ENCODE results near the gene FZD2.
A peak's percentile ranks its signal among the peaks of the same experiment; 100 is the strongest.

The FZD2 gene

GRCh38 chr17:44548376-44549230 is 8.7 kb upstream of the FZD2 start:
- TF ChIP-seq POLR2A (IDR thresholded peaks at IDR 0.05; ENCODE audit: low read depth, low read length) (no peak), POLR2AphosphoS5 (IDR thresholded peaks at IDR 0.05; ENCODE audit: low read depth, low read length) (no peak), TAF1 (IDR thresholded peaks at IDR 0.05; ENCODE audit: borderline replicate concordance, low read depth, low read length) (no peak)
- no peak for DNase-seq (ENCODE audit: insufficient read length)
- no peak for FAIRE-seq

- FAIRE-seq (no peak), DNase-seq (ENCODE audit: insufficient read length) (no peak)
- TF ChIP-seq POLR2AphosphoS5 (IDR thresholded peaks at IDR 0.05; ENCODE audit: low read depth, low read length) (no peak), POLR2A (IDR thresholded peaks at IDR 0.05; ENCODE audit: low read depth, low read length) (no peak), TAF1 (IDR thresholded peaks at IDR 0.05; ENCODE audit: borderline replicate concordance, low read depth, low read length) (no peak)
These were observed 7.6 kb upstream of the FZD2 start for GRCh38 chr17:44549686-44550085.

GRCh38 chr17:44552361-44552760 is 4.9 kb upstream of the FZD2 start:
- no peak for FAIRE-seq
- TF ChIP-seq POLR2A (IDR thresholded peaks at IDR 0.05; ENCODE audit: low read depth, low read length) (no peak), POLR2AphosphoS5 (IDR thresholded peaks at IDR 0.05; ENCODE audit: low read depth, low read length) (no peak), TAF1 (IDR thresholded peaks at IDR 0.05; ENCODE audit: borderline replicate concordance, low read depth, low read length) (no peak)
- no peak for DNase-seq (ENCODE audit: insufficient read length)

GRCh38 chr17:44555099-44555498 is 2.2 kb upstream of the FZD2 start:
- TF ChIP-seq TAF1 (IDR thresholded peaks at IDR 0.05; ENCODE audit: borderline replicate concordance, low read depth, low read length) = no peak
- no peak for TF ChIP-seq POLR2A (IDR thresholded peaks at IDR 0.05; ENCODE audit: low read depth, low read length)
- no peak for TF ChIP-seq POLR2AphosphoS5 (IDR thresholded peaks at IDR 0.05; ENCODE audit: low read depth, low read length)
- FAIRE-seq (no peak), DNase-seq (ENCODE audit: insufficient read length) (no peak)

- FAIRE-seq = peak; percentile 51
- peak; percentile 49 for DNase-seq (ENCODE audit: insufficient read length)
- no peak for TF ChIP-seq POLR2A (IDR thresholded peaks at IDR 0.05; ENCODE audit: low read depth, low read length)
- no peak for TF ChIP-seq TAF1 (IDR thresholded peaks at IDR 0.05; ENCODE audit: borderline replicate concordance, low read depth, low read length)
- TF ChIP-seq POLR2AphosphoS5 (IDR thresholded peaks at IDR 0.05; ENCODE audit: low read depth, low read length) = no peak
These were observed 985 bp upstream of the FZD2 start for GRCh38 chr17:44556166-44556831.

GRCh38 chr17:44557651-44558285 is 484 bp downstream of the FZD2 start:
- DNase-seq (ENCODE audit: insufficient read length) = no peak
- no peak for TF ChIP-seq POLR2AphosphoS5 (IDR thresholded peaks at IDR 0.05; ENCODE audit: low read depth, low read length)
- no peak for TF ChIP-seq TAF1 (IDR thresholded peaks at IDR 0.05; ENCODE audit: borderline replicate concordance, low read depth, low read length)
- no peak for TF ChIP-seq POLR2A (IDR thresholded peaks at IDR 0.05; ENCODE audit: low read depth, low read length)
- FAIRE-seq = peak; percentile 38

- FAIRE-seq = no peak
- TF ChIP-seq POLR2AphosphoS5 (IDR thresholded peaks at IDR 0.05; ENCODE audit: low read depth, low read length) = no peak
- TF ChIP-seq TAF1 (IDR thresholded peaks at IDR 0.05; ENCODE audit: borderline replicate concordance, low read depth, low read length) = no peak
- no peak for TF ChIP-seq POLR2A (IDR thresholded peaks at IDR 0.05; ENCODE audit: low read depth, low read length)
- DNase-seq (ENCODE audit: insufficient read length) = no peak
These were observed 1.0 kb downstream of the FZD2 start for GRCh38 chr17:44558334-44558709.

GRCh38 chr17:44558710-44559633 is 1.7 kb downstream of the FZD2 start:
- DNase-seq (ENCODE audit: insufficient read length) (no peak), FAIRE-seq (no peak)
- TF ChIP-seq POLR2AphosphoS5 (IDR thresholded peaks at IDR 0.05; ENCODE audit: low read depth, low read length) (no peak), TAF1 (IDR thresholded peaks at IDR 0.05; ENCODE audit: borderline replicate concordance, low read depth, low read length) (no peak), POLR2A (IDR thresholded peaks at IDR 0.05; ENCODE audit: low read depth, low read length) (no peak)

- no peak for TF ChIP-seq TAF1 (IDR thresholded peaks at IDR 0.05; ENCODE audit: borderline replicate concordance, low read depth, low read length)
- no peak for TF ChIP-seq POLR2A (IDR thresholded peaks at IDR 0.05; ENCODE audit: low read depth, low read length)
- no peak for TF ChIP-seq POLR2AphosphoS5 (IDR thresholded peaks at IDR 0.05; ENCODE audit: low read depth, low read length)
- no peak for FAIRE-seq
- no peak for DNase-seq (ENCODE audit: insufficient read length)
These were observed 2.6 kb downstream of the FZD2 start for GRCh38 chr17:44559634-44560554.

GRCh38 chr17:44561237-44561623 is 3.9 kb downstream of the FZD2 start:
- FAIRE-seq (no peak), DNase-seq (ENCODE audit: insufficient read length) (no peak)
- no peak for TF ChIP-seq TAF1 (IDR thresholded peaks at IDR 0.05; ENCODE audit: borderline replicate concordance, low read depth, low read length)
